Measurements from ENCODE around the gene FAF2. TPM values are rescaled to one million over a fixed set of nuclear protein-coding genes. Genes with fewer than 3 reads are reported as not detected.

Gene FAF2
- total RNA-seq, 4 donors from 2014 or later, result 25.3 to 27.7 (median 25.5) TPM

DNA sequence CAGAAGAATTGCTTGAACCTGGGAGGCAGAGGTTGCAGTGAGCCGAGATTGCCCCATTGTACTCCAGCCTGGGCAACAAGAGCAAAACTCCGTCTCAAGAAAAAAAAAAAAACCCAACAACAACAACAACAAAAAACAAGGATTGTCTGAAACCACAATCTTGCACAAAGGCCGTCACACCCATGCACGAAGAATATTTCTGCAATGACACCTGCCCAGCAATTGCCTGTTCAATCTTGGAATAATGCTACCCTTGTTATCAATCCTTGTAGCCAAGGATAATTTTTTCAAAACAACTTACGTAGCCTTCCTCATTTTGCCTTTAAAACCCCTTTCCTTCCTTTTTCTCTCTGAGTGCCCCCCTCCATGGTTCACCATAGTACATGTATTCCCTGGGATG lies 28.1 kb upstream of the FAF2 start:
- no peak overlapping the region for H3K4me3 ChIP-seq
- WGBS, 2 donors (ENCODE audit: low coverage in 1 of 2), result 80 to 88% methylated on average over 3 to 5 of the region's 5 CpGs
- H3K4me1 ChIP-seq, result peaks cover 0 to 16% (median 8%) of the 10 kb centered on the region in 3 donors
- H3K9me3 ChIP-seq, result no peaks in the 10 kb centered on the region
- ATAC-seq, result no peak
- H3K27me3 ChIP-seq, result no peaks in the 10 kb centered on the region
- TF ChIP-seq, protein P1, sequence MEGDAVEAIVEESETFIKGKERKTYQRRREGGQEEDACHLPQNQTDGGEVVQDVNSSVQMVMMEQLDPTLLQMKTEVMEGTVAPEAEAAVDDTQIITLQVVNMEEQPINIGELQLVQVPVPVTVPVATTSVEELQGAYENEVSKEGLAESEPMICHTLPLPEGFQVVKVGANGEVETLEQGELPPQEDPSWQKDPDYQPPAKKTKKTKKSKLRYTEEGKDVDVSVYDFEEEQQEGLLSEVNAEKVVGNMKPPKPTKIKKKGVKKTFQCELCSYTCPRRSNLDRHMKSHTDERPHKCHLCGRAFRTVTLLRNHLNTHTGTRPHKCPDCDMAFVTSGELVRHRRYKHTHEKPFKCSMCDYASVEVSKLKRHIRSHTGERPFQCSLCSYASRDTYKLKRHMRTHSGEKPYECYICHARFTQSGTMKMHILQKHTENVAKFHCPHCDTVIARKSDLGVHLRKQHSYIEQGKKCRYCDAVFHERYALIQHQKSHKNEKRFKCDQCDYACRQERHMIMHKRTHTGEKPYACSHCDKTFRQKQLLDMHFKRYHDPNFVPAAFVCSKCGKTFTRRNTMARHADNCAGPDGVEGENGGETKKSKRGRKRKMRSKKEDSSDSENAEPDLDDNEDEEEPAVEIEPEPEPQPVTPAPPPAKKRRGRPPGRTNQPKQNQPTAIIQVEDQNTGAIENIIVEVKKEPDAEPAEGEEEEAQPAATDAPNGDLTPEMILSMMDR (IDR thresholded peaks at IDR 0.05), result no peak
- no peak for TF ChIP-seq POLR2AphosphoS5 (IDR thresholded peaks at IDR 0.05)
- TF ChIP-seq POLR2A (IDR thresholded peaks at IDR 0.05), result no peak
- no peak for TF ChIP-seq EP300 (IDR thresholded peaks at IDR 0.05)
- no peaks in the 10 kb centered on the region for H3K36me3 ChIP-seq
- H3K27ac ChIP-seq, result no peak overlapping the region

DNA sequence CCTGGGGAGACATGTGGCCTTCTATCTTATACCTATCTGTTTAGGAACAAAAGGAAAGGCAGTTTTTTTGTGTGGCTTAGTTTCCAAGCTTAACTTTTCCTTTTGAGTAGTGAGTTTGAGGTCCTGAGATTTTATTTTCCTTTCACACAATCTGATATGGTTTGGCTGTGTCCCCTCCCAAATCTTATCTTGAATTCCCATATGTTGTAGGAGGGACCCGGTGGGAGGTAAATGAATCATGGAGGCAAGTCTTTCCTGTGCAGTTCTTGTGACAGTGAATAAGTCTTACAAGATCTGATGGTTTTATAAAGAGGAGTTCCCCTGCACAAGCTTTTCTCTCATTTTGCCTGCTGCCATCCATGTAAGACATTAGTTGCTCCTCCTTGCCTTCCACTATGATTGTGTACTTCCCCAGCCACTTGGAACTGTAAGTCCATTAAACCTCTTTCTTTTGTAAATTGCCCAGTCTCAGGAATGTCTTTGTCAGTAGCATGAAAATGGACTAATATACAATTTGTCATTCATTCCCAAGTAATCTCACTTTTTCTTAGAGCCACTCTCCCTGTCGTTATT lies 27.1 kb upstream of the FAF2 start:
- Histone ChIP-seq H3K36me3 (no peaks in the 10 kb centered on the region), H3K4me3 (no peak overlapping the region), H3K27me3 (peaks cover 3% of the 10 kb centered on the region), H3K27ac (no peak overlapping the region), H3K4me1 (peaks cover 0 to 8% (median 5%) of the 10 kb centered on the region in 3 donors), H3K9me3 (no peaks in the 10 kb centered on the region)
- ATAC-seq, result no peak
- TF ChIP-seq EP300 (IDR thresholded peaks at IDR 0.05), result no peak
- TF ChIP-seq, protein P1 (IDR thresholded peaks at IDR 0.05), result no peak
- no peak for TF ChIP-seq POLR2AphosphoS5 (IDR thresholded peaks at IDR 0.05)
- no peak for TF ChIP-seq POLR2A (IDR thresholded peaks at IDR 0.05)
- 63 to 64% methylated on average over 1 to 2 of the region's 2 CpGs for WGBS, 2 donors (ENCODE audit: low coverage in 1 of 2)

DNA sequence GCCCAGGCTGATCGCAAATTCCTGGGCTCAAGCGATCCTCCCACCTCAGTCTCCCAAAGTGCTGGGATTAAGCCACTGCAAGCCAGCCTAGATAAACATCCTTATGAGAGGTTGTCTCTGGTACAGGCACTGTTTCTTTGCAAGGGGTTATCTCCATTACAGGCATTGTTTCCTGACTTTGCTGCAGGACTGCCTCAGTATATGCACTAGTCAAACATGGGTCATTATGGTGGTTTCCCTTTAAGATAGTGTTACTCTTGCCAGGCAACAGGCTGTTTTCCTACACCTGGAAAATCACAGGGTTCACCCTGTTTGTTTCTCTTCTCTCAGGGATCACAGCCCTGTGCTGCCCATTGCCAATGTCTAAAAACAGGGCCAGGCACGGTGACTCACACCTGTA lies 24.0 kb upstream of the FAF2 start:
- H3K36me3 ChIP-seq, result no peaks in the 10 kb centered on the region
- H3K4me1 ChIP-seq, result no peaks in the 10 kb centered on the region
- no peaks in the 10 kb centered on the region for H3K9me3 ChIP-seq
- no peak overlapping the region for H3K27ac ChIP-seq
- WGBS, 2 donors (ENCODE audit: low coverage in 1 of 2), result 88% methylated on average over 3 of the region's 3 CpGs; no CpG with 5 or more reads in 1 of the 2 donors
- H3K4me3 ChIP-seq, result no peak overlapping the region
- no peak for TF ChIP-seq EP300 (IDR thresholded peaks at IDR 0.05)
- TF ChIP-seq, protein P1 (IDR thresholded peaks at IDR 0.05), result no peak
- TF ChIP-seq POLR2A (IDR thresholded peaks at IDR 0.05), result no peak
- no peak for TF ChIP-seq POLR2AphosphoS5 (IDR thresholded peaks at IDR 0.05)
- ATAC-seq, result no peak
- peaks cover 3% of the 10 kb centered on the region for H3K27me3 ChIP-seq

DNA sequence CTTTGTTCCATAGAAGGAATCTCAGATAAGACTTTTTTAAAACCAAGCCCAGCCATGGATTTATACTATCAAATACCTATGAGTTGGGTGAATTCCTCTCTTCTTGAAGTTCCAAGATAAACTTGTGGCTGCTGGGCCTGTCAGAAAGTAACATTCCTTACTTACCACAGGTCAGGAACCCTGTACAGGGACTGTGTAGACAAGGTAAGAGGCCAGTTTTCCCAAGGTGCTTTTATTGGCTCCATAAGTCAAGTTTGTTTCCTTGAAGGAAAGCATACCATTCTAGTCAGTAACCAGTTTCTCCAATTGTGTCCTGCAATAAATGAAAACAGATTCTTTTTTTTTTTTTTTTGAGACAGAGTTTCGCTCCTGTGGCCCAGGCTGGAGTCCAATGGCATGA lies 23.0 kb upstream of the FAF2 start:
- Histone ChIP-seq H3K4me3 (no peak overlapping the region), H3K36me3 (no peaks in the 10 kb centered on the region), H3K27me3 (peaks cover 3% of the 10 kb centered on the region), H3K27ac (no peak overlapping the region), H3K9me3 (no peaks in the 10 kb centered on the region), H3K4me1 (no peaks in the 10 kb centered on the region)
- WGBS, 2 donors (ENCODE audit: low coverage in 1 of 2), result 86% methylated on average over 1 of the region's 1 CpG; no CpG with 5 or more reads in 1 of the 2 donors
- TF ChIP-seq POLR2AphosphoS5 (IDR thresholded peaks at IDR 0.05) (no peak), POLR2A (IDR thresholded peaks at IDR 0.05) (no peak), EP300 (IDR thresholded peaks at IDR 0.05) (no peak)
- TF ChIP-seq, protein P1 (IDR thresholded peaks at IDR 0.05), result no peak
- ATAC-seq, result no peak

DNA sequence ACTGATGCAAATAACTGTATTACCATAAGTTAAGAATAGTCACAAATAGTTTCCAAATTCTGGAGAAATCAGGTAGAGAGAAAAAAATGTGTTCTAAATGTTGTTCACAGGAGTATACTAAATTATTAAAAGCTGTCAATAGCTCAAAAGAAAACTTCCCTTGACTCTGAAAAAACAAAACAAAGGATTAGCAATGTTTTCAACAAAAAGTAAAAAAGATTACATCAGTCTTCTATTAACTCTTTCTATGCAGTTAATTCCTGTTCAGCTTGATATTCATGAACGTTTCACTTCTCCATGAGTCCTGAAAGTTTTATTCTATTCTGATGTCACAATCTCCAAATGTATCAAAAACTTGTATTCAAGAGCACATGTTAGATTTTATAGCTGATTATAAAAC lies 22.4 kb upstream of the FAF2 start:
- Histone ChIP-seq H3K4me3 (no peak overlapping the region), H3K36me3 (no peaks in the 10 kb centered on the region), H3K9me3 (no peaks in the 10 kb centered on the region), H3K27me3 (peaks cover 3% of the 10 kb centered on the region), H3K4me1 (no peaks in the 10 kb centered on the region), H3K27ac (no peak overlapping the region)
- ATAC-seq, result no peak
- TF ChIP-seq POLR2AphosphoS5 (IDR thresholded peaks at IDR 0.05) (no peak), EP300 (IDR thresholded peaks at IDR 0.05) (no peak), POLR2A (IDR thresholded peaks at IDR 0.05) (no peak)
- TF ChIP-seq, protein P1 (IDR thresholded peaks at IDR 0.05), result no peak
- WGBS, 2 donors (ENCODE audit: low coverage in 1 of 2), result 69 to 95% methylated on average over 1 of the region's 1 CpG

Data from gastroesophageal sphincter (tissue), 4 donors.